ENCODE data around the gene MIOX.

The MIOX gene

DNA sequence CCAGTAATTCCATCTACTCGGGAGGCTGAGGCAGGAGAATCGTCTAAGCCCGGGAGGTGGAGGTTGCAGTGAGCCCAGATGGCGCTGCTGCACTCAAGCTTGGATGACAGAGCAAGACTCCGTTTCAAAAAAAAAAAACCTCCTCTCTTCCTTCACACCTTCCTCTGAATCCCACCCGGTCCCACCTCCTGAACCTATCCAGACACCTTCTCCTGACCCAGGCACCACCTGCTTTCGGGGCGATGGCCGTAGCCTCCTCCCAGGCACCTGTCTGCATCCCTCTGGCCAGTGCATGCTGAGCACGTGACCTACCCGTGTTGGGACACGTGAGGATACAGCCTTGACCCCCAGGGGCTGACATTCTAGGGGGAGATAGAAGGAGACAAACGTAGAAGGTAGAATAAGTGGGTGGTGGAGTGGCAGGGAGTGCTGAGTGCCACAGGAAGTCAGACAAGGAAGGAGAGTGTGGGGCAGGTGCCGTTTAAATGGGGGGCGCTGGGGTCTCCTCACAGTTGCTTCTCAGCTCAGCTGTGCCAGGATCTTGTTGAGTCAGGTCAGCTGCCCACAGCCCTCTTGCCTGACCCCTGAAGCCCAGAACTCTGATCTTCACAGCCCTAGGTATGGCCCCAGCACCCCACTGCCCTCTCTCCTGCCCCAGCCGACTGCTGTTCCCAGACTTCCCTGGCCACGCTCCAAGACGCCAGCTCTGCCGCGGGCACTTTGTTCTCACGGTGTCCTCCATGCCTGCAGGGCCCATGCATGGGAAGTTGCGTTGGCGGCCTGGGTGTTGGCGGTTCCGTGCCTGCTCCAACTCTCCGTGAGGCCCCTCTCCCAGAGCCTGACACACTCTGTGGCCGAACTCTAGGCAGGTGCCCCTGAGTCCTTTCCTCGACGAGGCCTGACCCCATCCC is 1.2 kb upstream of the MIOX start:
- no peak for DNase-seq (ENCODE audit: low read depth, low spot score)

DNA sequence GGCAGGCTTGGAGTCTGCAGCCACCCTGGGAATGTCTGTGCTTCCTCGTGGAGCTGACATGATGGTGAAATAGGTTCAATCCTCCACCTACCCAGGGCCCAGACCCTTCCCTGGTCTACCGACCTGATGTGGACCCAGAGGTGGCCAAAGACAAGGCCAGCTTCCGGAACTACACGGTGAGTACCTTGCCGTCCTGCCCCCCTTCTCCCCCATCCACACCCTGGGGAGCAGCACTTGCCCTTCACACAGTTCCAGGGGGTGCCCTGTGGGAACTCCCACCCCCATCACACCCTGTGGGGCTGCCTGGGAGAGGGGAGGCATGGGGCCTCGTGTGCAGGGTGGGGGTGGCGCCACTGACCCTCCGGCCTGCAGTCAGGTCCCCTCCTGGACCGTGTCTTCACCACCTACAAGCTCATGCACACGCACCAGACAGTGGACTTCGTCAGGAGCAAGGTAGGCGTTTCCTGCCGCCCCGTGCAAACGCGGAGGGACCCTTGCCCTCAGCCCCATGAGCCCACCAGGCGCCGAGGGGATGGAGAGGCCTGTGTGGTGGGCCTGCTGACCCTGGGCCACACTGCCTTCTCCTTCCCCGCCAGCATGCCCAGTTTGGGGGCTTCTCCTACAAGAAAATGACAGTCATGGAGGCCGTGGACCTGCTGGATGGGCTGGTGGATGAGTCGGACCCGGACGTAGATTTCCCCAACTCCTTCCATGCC is 789 bp downstream of the MIOX start:
- TF ChIP-seq, protein P1, sequence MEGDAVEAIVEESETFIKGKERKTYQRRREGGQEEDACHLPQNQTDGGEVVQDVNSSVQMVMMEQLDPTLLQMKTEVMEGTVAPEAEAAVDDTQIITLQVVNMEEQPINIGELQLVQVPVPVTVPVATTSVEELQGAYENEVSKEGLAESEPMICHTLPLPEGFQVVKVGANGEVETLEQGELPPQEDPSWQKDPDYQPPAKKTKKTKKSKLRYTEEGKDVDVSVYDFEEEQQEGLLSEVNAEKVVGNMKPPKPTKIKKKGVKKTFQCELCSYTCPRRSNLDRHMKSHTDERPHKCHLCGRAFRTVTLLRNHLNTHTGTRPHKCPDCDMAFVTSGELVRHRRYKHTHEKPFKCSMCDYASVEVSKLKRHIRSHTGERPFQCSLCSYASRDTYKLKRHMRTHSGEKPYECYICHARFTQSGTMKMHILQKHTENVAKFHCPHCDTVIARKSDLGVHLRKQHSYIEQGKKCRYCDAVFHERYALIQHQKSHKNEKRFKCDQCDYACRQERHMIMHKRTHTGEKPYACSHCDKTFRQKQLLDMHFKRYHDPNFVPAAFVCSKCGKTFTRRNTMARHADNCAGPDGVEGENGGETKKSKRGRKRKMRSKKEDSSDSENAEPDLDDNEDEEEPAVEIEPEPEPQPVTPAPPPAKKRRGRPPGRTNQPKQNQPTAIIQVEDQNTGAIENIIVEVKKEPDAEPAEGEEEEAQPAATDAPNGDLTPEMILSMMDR (IDR thresholded peaks at IDR 0.05; ENCODE audit: low read depth, low read length), result no peak
- H3K4me3 ChIP-seq (ENCODE audit: low read depth, low read length), result no peak overlapping the region
- in situ Hi-C loops (cut with HindIII; ENCODE audit: low sequenced_read_pairs), result no loop called here
- DNase-seq (ENCODE audit: low read depth, low spot score), result no peak

More for the DNA sequence above, 1.2 kb upstream of the MIOX start:
- TF ChIP-seq, protein P1 (IDR thresholded peaks at IDR 0.05; ENCODE audit: low read depth, low read length), result no peak
- in situ Hi-C loops (cut with HindIII; ENCODE audit: low sequenced_read_pairs), result no loop called here
- no peak overlapping the region for H3K4me3 ChIP-seq (ENCODE audit: low read depth, low read length)

DNA sequence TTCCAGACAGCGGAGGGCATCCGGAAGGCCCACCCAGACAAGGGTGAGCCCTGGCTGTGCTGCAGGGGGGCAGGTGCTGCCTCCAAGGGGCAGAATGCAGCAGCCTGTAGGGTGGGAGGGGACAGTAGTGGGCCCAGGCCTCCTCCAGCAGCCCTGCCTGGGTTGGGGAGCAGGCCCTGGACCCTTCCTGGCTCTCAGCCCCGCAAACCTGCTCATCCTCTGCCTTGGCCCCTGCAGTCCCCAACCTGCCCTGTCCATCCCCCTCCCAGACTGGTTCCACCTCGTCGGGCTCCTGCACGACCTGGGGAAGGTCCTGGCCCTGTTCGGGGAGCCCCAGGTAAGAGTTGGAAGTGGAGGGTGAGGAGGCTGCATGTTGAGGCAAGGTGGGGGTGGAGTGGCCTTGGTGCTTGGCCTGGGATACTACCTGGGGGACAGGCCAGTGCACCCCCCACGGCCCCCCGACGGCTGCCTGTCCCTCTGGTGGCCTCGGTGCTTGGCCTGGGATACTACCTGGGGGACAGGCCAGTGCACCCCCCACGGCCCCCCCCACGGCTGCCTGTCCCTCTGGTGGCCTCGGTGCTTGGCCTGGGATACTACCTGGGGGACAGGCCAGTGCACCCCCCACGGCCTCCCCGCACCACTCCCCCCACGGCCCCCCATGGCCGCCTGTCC is 1.5 kb downstream of the MIOX start:
- in situ Hi-C loops (cut with HindIII; ENCODE audit: low sequenced_read_pairs), result no loop called here
- DNase-seq (ENCODE audit: low read depth, low spot score), result no peak
- H3K4me3 ChIP-seq (ENCODE audit: low read depth, low read length), result no peak overlapping the region
- TF ChIP-seq, protein P1 (IDR thresholded peaks at IDR 0.05; ENCODE audit: low read depth, low read length), result no peak

DNA sequence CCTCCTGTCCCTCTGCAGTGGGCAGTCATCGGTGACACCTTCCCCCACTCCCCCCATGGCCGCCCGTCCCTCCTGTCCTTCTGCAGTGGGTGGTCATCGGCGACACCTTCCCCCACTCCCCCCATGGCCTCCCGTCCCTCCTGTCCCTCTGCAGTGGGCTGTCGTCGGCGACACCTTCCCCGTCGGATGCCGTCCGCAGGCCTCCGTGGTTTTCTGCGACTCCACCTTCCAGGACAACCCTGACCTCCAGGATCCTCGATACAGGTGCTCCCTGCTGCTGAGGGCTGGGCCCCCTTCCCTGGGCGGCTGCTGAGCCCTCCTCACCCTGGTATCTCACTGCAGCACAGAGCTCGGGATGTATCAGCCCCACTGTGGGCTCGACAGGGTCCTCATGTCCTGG is 2.2 kb downstream of the MIOX start:
- DNase-seq (ENCODE audit: low read depth, low spot score), result no peak
- TF ChIP-seq, protein P1 (IDR thresholded peaks at IDR 0.05; ENCODE audit: low read depth, low read length), result no peak
- no peak overlapping the region for H3K4me3 ChIP-seq (ENCODE audit: low read depth, low read length)
- in situ Hi-C loops (cut with HindIII; ENCODE audit: low sequenced_read_pairs), result no loop called here

DNA sequence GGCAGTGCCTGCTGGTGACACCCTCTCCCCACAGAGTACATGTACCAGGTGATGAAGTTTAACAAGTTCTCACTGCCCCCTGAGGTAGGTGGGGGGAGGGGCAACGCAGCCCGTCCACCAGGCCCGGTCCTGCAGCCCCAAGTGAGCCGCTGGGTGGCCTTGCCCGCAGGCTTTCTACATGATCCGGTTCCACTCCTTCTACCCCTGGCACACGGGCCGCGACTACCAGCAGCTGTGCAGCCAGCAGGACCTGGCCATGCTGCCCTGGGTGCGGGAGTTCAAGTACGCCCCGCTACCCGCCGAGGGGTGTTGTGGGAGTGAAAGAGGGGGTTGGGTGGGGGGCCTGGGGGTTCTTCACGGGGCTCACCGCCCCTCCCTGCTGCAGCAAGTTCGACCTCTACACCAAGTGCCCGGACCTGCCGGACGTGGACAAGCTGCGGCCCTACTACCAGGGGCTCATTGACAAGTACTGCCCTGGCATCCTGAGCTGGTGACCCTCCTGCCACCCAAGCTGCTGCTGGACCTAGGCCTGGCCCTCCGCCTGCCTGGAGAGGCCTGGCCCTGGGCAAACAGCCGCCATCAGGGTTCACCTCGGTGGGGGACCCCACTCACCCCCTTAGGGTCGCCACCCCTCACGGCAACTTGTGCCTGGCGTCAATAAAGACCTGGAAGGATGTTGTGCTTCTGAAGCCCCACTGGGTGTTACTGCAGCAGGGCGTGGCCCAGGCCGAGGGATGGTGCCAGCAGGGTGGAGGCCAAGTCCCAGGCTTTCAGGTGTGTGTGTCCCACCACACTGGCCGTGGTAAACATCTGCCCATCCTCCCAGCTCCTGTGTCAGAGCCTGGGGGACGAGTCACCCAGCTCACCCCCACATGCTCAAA is 2.9 kb downstream of the MIOX start:
- no peak overlapping the region for H3K4me3 ChIP-seq (ENCODE audit: low read depth, low read length)
- DNase-seq (ENCODE audit: low read depth, low spot score), result no peak
- in situ Hi-C loops (cut with HindIII; ENCODE audit: low sequenced_read_pairs), result no loop called here
- TF ChIP-seq, protein P1 (IDR thresholded peaks at IDR 0.05; ENCODE audit: low read depth, low read length), result no peak
